Psoas muscle (tissue), 8 donors: Measurements from ENCODE around the gene PIP5KL1. TPM values are rescaled to one million over a fixed set of nuclear protein-coding genes. Genes with fewer than 3 reads are reported as not detected.
A peak's percentile ranks its signal among the peaks of the same experiment; 100 is the strongest.

Source experiments
- ATAC-seq, 4 donors: fragments of 200-7000 bp; cut with Tn5 transposase; one replicate each; pipeline ENCODE4 v1.9.1; 2020; ENCODE audit warnings: moderate library complexity in 3 of 4, mild to moderate bottlenecking in 2 of 4
- DNase-seq, 2 donors: peaks; one replicate each; pipeline ENCODE4 v3.0.0-alpha.2; 2020
- H3K27ac ChIP-seq: fragments of 200-600 bp; one replicate; pipeline ENCODE4 v1.8.0; 2022
- H3K27me3 ChIP-seq, 3 donors: fragments of 200-600 bp in 1 of 3; one replicate each; pipeline versions ENCODE4 v1.6.1 to v1.8.0; 2013 to 2022; ENCODE audit warnings: low read length in 2 of 3, mild to moderate bottlenecking in 2 of 3, moderate library complexity in 1 of 3; ENCODE audit not compliant: insufficient read depth in 3 of 3
- H3K36me3 ChIP-seq, 2 donors: fragments of 200-600 bp in 1 of 2; one replicate each; pipeline versions ENCODE4 v1.6.1 to v1.8.0; 2013 to 2022; ENCODE audit warnings: low read depth in 1 of 2, mild to moderate bottlenecking in 1 of 2, moderate library complexity in 1 of 2; ENCODE audit not compliant: insufficient read depth in 1 of 2
- H3K4me1 ChIP-seq: fragments of 200-600 bp; one replicate; pipeline ENCODE4 v1.8.0; 2022
- H3K4me3 ChIP-seq: fragments of 200-600 bp; one replicate; pipeline ENCODE4 v1.8.0; 2022; ENCODE audit warnings: mild to moderate bottlenecking
- H3K9me3 ChIP-seq: fragments of 200-600 bp; one replicate; pipeline ENCODE4 v1.8.0; 2022
- WGBS, 3 donors: extraction: QIAGEN DNeasy Blood & Tissue Kit; methylation state at CpG; one replicate each; pipeline versions ENCODE4 v1.1.6 to v1.1.7; 2013; 5-methylcytosine and 5-hydroxymethylcytosine counted together
- intact Hi-C, 2 donors: fragments of 100-400 bp; cut with DNase I; formaldehyde crosslinking; loops; one replicate each; pipeline versions ENCODE4 v1.11.0 to v1.14.2; 2022
- polyA plus RNA-seq, 3 donors: library from polyadenylated mRNA; stranded (reverse); fragments of 200-250 nt; gene quantifications; one replicate each; pipeline ENCODE4 v1.2.3, GENCODE V29; 2013
- total RNA-seq, 4 donors: library from RNA; stranded (reverse); fragmentation: NEBNext Ultra II Directional in 2 of 4; extraction: Animal tissue kit (Norgen Biotek cat#: 25700) in 2 of 4; gene quantifications; one replicate each; pipeline versions ENCODE4 v1.2.1 to v1.2.4, GENCODE V29; 2021 to 2023
- TF ChIP-seq, protein P1 (sequence below): fragments of 200-600 bp; IDR thresholded peaks from one replicate; pipeline ENCODE4 v1.8.0; 2022; ENCODE audit warnings: antibody characterized with exemption
- donor health status: healthy with polysubstance abuse.
- donor health status: DM: no; HTN: no; CAD: no; lungs with moderate emphysema.
- donor health status: Bipolar disorder and iron deficiency.
- donor health status: healthy.
- donor health status: DM: yes; HTN: yes; CAD: no.
- donor health status: DM: no; HTN: no; CAD: no.
- donor health status: DM: no; HTN: no; CAD: no.
- donor health status: DM: yes; HTN: yes; CAD: no.

PIP5KL1 gene
- total and polyA plus RNA-seq, 7 donors = 0.05 to 0.44 (median 0.26) TPM; not detected in 3

DNA sequence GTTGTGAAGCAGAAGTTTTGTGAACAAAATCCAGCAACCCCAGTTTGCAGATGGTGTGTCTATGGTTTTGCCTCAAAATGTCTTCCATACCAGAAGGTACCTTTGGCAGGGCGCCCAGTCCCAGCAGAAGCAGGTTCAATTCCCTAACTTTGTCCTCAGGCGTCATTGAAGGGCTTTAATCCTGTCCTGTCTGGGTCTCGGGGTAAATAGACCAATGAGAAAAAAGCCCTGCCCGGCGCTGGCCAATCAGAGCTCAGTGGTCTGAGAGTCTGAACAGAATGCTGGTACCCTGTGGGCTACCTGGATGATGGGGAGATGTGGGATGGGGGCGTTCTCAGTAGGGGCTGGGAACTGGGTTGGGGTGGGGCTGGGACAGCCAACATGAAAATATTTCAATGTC, 7.5 kb downstream of the PIP5KL1 start:
- TF ChIP-seq, protein P1, sequence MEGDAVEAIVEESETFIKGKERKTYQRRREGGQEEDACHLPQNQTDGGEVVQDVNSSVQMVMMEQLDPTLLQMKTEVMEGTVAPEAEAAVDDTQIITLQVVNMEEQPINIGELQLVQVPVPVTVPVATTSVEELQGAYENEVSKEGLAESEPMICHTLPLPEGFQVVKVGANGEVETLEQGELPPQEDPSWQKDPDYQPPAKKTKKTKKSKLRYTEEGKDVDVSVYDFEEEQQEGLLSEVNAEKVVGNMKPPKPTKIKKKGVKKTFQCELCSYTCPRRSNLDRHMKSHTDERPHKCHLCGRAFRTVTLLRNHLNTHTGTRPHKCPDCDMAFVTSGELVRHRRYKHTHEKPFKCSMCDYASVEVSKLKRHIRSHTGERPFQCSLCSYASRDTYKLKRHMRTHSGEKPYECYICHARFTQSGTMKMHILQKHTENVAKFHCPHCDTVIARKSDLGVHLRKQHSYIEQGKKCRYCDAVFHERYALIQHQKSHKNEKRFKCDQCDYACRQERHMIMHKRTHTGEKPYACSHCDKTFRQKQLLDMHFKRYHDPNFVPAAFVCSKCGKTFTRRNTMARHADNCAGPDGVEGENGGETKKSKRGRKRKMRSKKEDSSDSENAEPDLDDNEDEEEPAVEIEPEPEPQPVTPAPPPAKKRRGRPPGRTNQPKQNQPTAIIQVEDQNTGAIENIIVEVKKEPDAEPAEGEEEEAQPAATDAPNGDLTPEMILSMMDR = no peak
- Histone ChIP-seq H3K4me1 (peaks cover 31% of the 10 kb centered on the region), H3K4me3 (no peak overlapping the region), H3K9me3 (no peaks in the 10 kb centered on the region), H3K36me3 (no peaks in the 10 kb centered on the region), H3K27ac (no peak overlapping the region), H3K27me3 (peaks cover 0 to 25% (median 13%) of the 10 kb centered on the region in 3 donors)
- no peak for ATAC-seq
- intact Hi-C loops = loop anchor here in 1 of 2 donors (5.0 to 10.0 kb wide), 2 partner anchors 138 to 421 kb away; partner anchors contain the start of gene CDK9
- DNase-seq = no peak
- 50 to 56% (median 53%) methylated on average over 6 of the region's 6 CpGs for WGBS, 3 donors

DNA sequence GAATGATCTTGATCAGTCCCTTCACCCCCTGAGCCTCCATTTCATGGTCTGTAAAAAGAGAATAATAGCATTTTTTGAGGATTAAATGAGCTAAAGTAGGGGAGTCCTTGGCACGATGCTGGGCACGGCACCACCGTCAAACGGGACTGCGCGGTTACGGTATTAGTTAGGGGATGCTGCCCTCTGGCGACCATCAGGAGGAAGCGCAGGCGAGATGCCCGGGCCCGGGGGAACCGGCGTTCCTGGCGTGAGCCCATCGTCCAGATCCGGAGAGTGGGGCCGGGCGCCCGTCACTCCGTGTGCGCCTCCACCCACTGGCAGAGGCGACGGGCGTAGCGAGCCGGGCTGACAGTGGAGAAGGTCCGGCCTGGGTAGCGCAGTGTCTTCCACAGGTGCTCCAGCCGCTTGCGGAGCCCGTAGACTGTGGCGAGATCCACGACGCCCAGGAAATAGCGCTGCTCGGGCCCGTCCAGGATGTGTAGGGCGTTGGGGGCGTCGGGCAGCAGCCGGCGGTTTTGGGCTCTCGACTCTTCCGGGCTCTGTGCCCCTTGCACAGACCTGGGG, 8.9 kb downstream of the PIP5KL1 start:
- Histone ChIP-seq H3K27ac (no peak overlapping the region), H3K4me3 (peak overlapping the region; percentile 52), H3K4me1 (peaks cover 25% of the 10 kb centered on the region), H3K9me3 (no peaks in the 10 kb centered on the region), H3K36me3 (no peaks in the 10 kb centered on the region), H3K27me3 (peaks cover 0 to 12% (median 4%) of the 10 kb centered on the region in 3 donors)
- intact Hi-C loops = loop anchor here (1.0 to 10.0 kb wide), 4 partner anchors 137 to 419 kb away; partner anchors contain the start of gene CDK9 (in 1 of the 2)
- WGBS, 3 donors = 8 to 9% (median 8%) methylated on average over 41 to 45 of the region's 45 CpGs
- DNase-seq (peak; percentile 79 to 89), ATAC-seq (peak; percentile 42 to 67 (median 58))
- TF ChIP-seq, protein P1 = peak; percentile 97

DNA sequence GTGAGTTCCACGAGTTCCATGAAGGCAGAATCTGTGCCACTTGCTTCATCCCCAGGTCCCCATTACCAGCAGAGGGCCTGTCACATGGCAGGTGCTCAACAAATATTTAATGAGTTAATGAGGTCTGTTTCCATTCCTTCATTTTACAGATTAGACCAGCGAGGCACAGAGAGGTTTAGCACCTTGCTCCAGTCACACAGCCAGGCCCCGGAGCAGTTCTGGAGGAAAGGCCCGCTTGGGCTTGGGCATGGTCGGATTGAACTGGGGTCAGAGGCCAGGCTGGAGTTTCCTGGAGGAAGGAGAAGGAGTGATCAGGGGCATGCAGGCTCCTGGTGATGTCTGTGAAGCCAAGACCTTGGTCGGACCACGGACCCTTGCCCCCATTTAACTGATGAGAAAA, 9.8 kb downstream of the PIP5KL1 start:
- Histone ChIP-seq H3K4me3 (no peak overlapping the region), H3K36me3 (no peaks in the 10 kb centered on the region), H3K4me1 (peaks cover 31% of the 10 kb centered on the region), H3K9me3 (no peaks in the 10 kb centered on the region), H3K27me3 (peaks cover 0 to 6% (median 0%) of the 10 kb centered on the region in 3 donors), H3K27ac (no peak overlapping the region)
- intact Hi-C loops = loop anchor here (1.0 to 10.0 kb wide), 4 partner anchors 136 to 418 kb away; partner anchors contain the start of gene CDK9 (in 1 of the 2)
- no peak for DNase-seq
- TF ChIP-seq, protein P1 = no peak
- no peak for ATAC-seq
- WGBS, 3 donors = 83 to 95% (median 92%) methylated on average over 7 of the region's 7 CpGs

DNA sequence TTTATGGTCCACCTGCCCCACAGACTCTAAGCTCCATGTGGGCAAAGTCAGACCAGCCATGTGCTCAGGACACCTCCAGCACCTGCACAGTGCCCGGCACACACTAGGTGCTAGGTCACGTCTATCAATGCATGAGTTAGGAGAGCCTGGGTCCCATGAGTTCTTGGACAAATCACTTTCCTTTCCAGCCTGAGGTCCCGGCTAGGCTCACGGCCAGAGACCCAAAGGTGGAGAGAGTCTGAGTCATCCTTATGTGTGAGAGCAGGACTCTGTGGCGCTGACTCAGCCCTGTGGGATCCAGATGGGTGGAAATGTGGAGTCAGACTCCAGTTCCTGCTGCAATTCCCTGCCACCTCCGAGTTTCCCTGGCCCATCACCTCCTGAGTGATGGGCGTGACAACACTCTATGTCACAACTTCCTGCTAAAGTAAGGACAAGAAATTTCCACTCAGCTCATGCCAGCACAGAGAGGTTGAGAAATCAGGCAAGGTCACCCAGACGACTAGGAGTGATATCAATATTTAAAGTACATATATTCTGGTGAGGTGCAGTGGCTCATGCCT, 11.2 kb downstream of the PIP5KL1 start:
- H3K9me3 ChIP-seq = no peaks in the 10 kb centered on the region
- H3K4me1 ChIP-seq = peaks cover 39% of the 10 kb centered on the region
- H3K36me3 ChIP-seq = no peaks in the 10 kb centered on the region
- peak; percentile 93 to 94 for DNase-seq
- H3K4me3 ChIP-seq = no peak overlapping the region
- intact Hi-C loops = loop anchor here (2.0 to 5.0 kb wide), 5 partner anchors 47 to 417 kb away; partner anchors contain the start of genes CDK9 (in 1 of the 2) and TOR2A (in 1 of the 2)
- peak overlapping the region; percentile 44 for H3K27ac ChIP-seq
- peak in 3 of 4 donors; percentile 21 to 57 (median 53) for ATAC-seq
- TF ChIP-seq, protein P1 = no peak
- no peaks in the 10 kb centered on the region for H3K27me3 ChIP-seq
- 49 to 64% (median 54%) methylated on average over 8 of the region's 8 CpGs for WGBS, 3 donors
